Transverse colon (tissue), 3 donors: ENCODE data around the gene NME4.

Experiments
- CTCF ChIP-seq, 5 experiments: fragments of 200-600 bp in 3 of 5; fragments of 450-650 bp in 2 of 5; sonication (generic) in 3 of 5; IDR thresholded peaks; 1 replicate in 2 of 5; 2 replicates in 3 of 5; pipeline ENCODE4 v1.5.1; 2016 to 2017; ENCODE audit warnings: antibody characterized with exemption in 5 of 5, inconsistent platforms in 3 of 5, mild to moderate bottlenecking in 2 of 5, moderate library complexity in 1 of 5
- POLR2A ChIP-seq: fragments of 450-650 bp; IDR thresholded peaks from one replicate; pipeline ENCODE4 v1.6.1; 2016; ENCODE audit warnings: antibody characterized with exemption, mild to moderate bottlenecking, moderate library complexity

DNA sequence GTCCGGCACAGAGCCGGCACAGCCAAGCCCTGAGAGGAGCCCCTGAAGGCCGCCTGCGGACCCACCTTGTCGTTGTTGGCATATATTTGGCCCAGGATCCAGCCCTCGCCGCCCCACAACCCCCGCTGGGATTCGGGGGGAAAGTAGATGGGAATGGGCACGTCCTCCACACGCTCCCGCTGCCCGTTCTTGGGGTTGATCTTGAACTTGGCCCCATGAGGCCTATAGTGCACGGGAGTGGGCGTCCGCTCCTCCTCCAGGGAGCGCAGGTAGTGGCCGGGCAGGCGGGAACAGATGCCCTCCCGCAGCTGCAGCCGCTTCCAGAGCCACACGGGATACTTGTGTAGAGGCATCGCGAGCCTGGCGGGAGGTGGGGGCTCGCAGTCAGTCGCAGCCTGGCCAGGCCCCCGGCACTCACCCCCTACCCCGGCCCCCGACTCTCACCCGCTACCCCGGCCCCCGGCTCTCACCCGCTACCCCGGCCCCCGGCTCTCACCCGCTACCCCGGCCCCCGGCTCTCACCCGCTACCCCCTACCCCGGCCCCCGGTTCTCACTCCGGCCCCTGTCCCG, 27.0 kb upstream of the NME4 start:
- TF ChIP-seq CTCF (IDR thresholded peaks at IDR 0.05) (no peak), POLR2A (no peak)
